B cell (primary cell): ENCODE data around the gene TEP1. TPM values are rescaled to one million over a fixed set of nuclear protein-coding genes. Genes with fewer than 3 reads are reported as not detected.

Experiments
- ATAC-seq: fragments of 200-7000 bp; cut with Tn5 transposase; one replicate; pipeline ENCODE4 v1.10.0; 2021; ENCODE audit warnings: low read depth, mild to moderate bottlenecking, moderate number of reproducible peaks, moderate library complexity
- CTCF ChIA-PET: fragments of 350-600 bp; sonication (Branson Sonifier 250); formaldehyde crosslinking; loops from one replicate; lab custom pipeline; 2021; ENCODE audit warnings: antibody characterized with exemption, inconsistent platforms; lab: Charles Lee
- POLR2A ChIA-PET: fragments of 350-600 bp; sonication (Branson Sonifier 250); formaldehyde crosslinking; loops from one replicate; lab custom pipeline; 2021; ENCODE audit warnings: antibody characterized with exemption; lab: Charles Lee
- DNase-seq: peaks from one replicate; pipeline ENCODE4 v3.0.0; 2013
- H2AFZ ChIP-seq: 2 replicates; pipeline ENCODE4 v1.6.1; 2012; ENCODE audit warnings: mild to moderate bottlenecking, low read depth, low read length; ENCODE audit not compliant: insufficient read depth, poor library complexity, severe bottlenecking
- H3K27ac ChIP-seq, 2 donors: 1 replicate in 1 of 2; 2 replicates in 1 of 2; pipeline ENCODE4 v1.5.1; 2012 to 2013; ENCODE audit warnings: low read length in 2 of 2, mild to moderate bottlenecking in 2 of 2, moderate library complexity in 1 of 2
- H3K27me3 ChIP-seq, 4 experiments: fragments of 200-600 bp in 1 of 4; sonication (generic) in 1 of 4; replicated peaks in 1 of 4; 1 replicate in 2 of 4; 2 replicates in 2 of 4; pipeline versions ENCODE4 v1.6.1 to v1.7.0; 2013 to 2016; ENCODE audit warnings: low read length in 3 of 4, mild to moderate bottlenecking in 2 of 4, mixed read lengths in 1 of 4, moderate library complexity in 1 of 4; ENCODE audit not compliant: insufficient read depth in 4 of 4, control insufficient read depth in 3 of 4; ENCODE audit errors: control extremely low read depth in 1 of 4
- H3K36me3 ChIP-seq, 2 experiments: replicated peaks in 1 of 2; 1 replicate in 1 of 2; 2 replicates in 1 of 2; pipeline versions ENCODE4 v1.6.1 to v1.7.1; 2013; ENCODE audit warnings: low read length in 1 of 2; ENCODE audit not compliant: insufficient read depth in 2 of 2, control insufficient read depth in 1 of 2; ENCODE audit errors: control extremely low read depth in 1 of 2, extremely low read depth in 1 of 2
- H3K4me1 ChIP-seq, 2 donors: fragments of 200-600 bp in 1 of 2; sonication (generic) in 1 of 2; 1 replicate in 1 of 2; 2 replicates in 1 of 2; pipeline versions ENCODE4 v1.5.1 to v1.6.1; 2013 to 2017; ENCODE audit warnings: low read length in 2 of 2; ENCODE audit not compliant: control insufficient read depth in 2 of 2, insufficient read depth in 2 of 2
- H3K4me2 ChIP-seq: replicated peaks from 2 replicates; pipeline ENCODE3; 2012; ENCODE audit warnings: mild to moderate bottlenecking, low read depth, low read length; ENCODE audit not compliant: poor library complexity, severe bottlenecking
- H3K4me3 ChIP-seq, 5 experiments: fragments of 200-600 bp in 1 of 5; sonication (generic) in 1 of 5; 1 replicate in 3 of 5; 2 replicates in 2 of 5; pipeline versions ENCODE4 v1.5.1 to v1.7.0; 2011 to 2016; ENCODE audit warnings: low read length in 4 of 5, mild to moderate bottlenecking in 4 of 5, low read depth in 2 of 5, control low read depth in 1 of 5, moderate library complexity in 1 of 5; ENCODE audit not compliant: insufficient read depth in 1 of 5; ENCODE audit errors: control extremely low read depth in 1 of 5, extremely low read depth in 1 of 5
- H3K79me2 ChIP-seq: fragments of 200-600 bp; sonication (generic); one replicate; pipeline ENCODE4 v1.6.0; 2016; ENCODE audit warnings: low read length; ENCODE audit not compliant: control insufficient read depth, insufficient read depth
- H3K9ac ChIP-seq: fragments of 200-600 bp; sonication (generic); 2 replicates; pipeline ENCODE4 v1.6.1; 2017; ENCODE audit warnings: mild to moderate bottlenecking, low read length, moderate library complexity
- H3K9me3 ChIP-seq, 3 donors: one replicate each; pipeline versions ENCODE4 v1.6.1 to v1.7.1; 2013; ENCODE audit warnings: low read length in 2 of 3; ENCODE audit not compliant: control insufficient read depth in 2 of 3, insufficient read depth in 1 of 3; ENCODE audit errors: control extremely low read depth in 1 of 3
- H4K20me1 ChIP-seq: 2 replicates; pipeline ENCODE4 v1.6.0; 2012; ENCODE audit warnings: mild to moderate bottlenecking, low read length; ENCODE audit not compliant: insufficient read depth, control insufficient read depth, poor library complexity, severe bottlenecking
- H3K27ac Mint-ChIP-seq: one replicate; pipeline ENCODE4 v1.8.0; 2021; ENCODE audit warnings: mixed read lengths
- H3K27me3 Mint-ChIP-seq: one replicate; pipeline ENCODE4 v1.8.0; 2021; ENCODE audit warnings: mixed read lengths
- H3K4me1 Mint-ChIP-seq: one replicate; pipeline ENCODE4 v1.8.0; 2021; ENCODE audit warnings: mixed read lengths
- H3K4me3 Mint-ChIP-seq: one replicate; pipeline ENCODE4 v1.8.0; 2021; ENCODE audit warnings: mixed read lengths
- H3K9me3 Mint-ChIP-seq: one replicate; pipeline ENCODE4 v1.8.0; 2022; ENCODE audit warnings: mixed read lengths; ENCODE audit not compliant: insufficient read depth
- EZH2 ChIP-seq: IDR thresholded peaks from 2 replicates; pipeline ENCODE4 v1.6.1; 2012; ENCODE audit warnings: borderline replicate concordance, low read depth, mild to moderate bottlenecking, moderate library complexity, low read length; ENCODE audit not compliant: insufficient read depth, poor library complexity, severe bottlenecking
- WGBS: methylation state at CpG from one replicate; pipeline ENCODE4 v1.1.5; 2013; ENCODE audit warnings: missing lambda C conversion rate; ENCODE audit not compliant: insufficient coverage; 5-methylcytosine and 5-hydroxymethylcytosine counted together
- intact Hi-C: fragments of 100-400 bp; cut with micrococcal nuclease; formaldehyde crosslinking; loops from one replicate; pipeline ENCODE4 v1.10.0; 2022
- polyA plus RNA-seq: library from polyadenylated mRNA; depleted of rRNA; stranded (reverse); fragments of >200 nt; gene quantifications from 2 replicates; pipeline ENCODE4 v1.2.3, GENCODE V29; 2012
- total RNA-seq, 2 donors: library from RNA; stranded (reverse); fragments of 120-200 nt in 1 of 2; gene quantifications; 1 replicate in 1 of 2; 2 replicates in 1 of 2; pipeline versions ENCODE4 v1.2.3 to v1.2.4, GENCODE V29; 2013 to 2022
- TF ChIP-seq, protein P1 (sequence below): fragments of 200-600 bp; IDR thresholded peaks from one replicate; pipeline ENCODE4 v1.8.0; 2022; ENCODE audit warnings: antibody characterized with exemption, mild to moderate bottlenecking

TEP1 gene
- total and polyA plus RNA-seq, 2 donors (not counting 1 experiment from before 2014, with no cell fraction given), result 69.9 to 123 TPM

GRCh38 chr14:20428010-20428365 lies 14.7 kb upstream of the TEP1 start:
- Histone ChIP-seq H3K27me3 (no peaks in the 10 kb centered on the region), H3K36me3 (no peaks in the 10 kb centered on the region), H3K4me2 (peak overlapping the region; percentile 71), H3K4me3 (peak overlapping the region in 4 of 5 experiments; percentile 9 to 46 (median 32)), H2AFZ (peak overlapping the region; percentile 74), H3K9me3 (peaks cover 0 to 11% (median 0%) of the 10 kb centered on the region in 3 donors), H3K79me2 (peaks cover 10% of the 10 kb centered on the region), H4K20me1 (no peaks in the 10 kb centered on the region), H3K9ac (peak overlapping the region; percentile 46), H3K27ac (peak overlapping the region; percentile 89), H3K4me1 (peaks cover 41 to 49% of the 10 kb centered on the region in 2 donors)
- no peaks in the 10 kb centered on the region for H3K9me3 Mint-ChIP-seq
- CTCF ChIA-PET, result interaction anchor here (1.0 to 3.6 kb wide), 4 partner anchors 12 to 543 kb away, joined by 3 to 24 read pairs (median 4); no protein-coding TSS in a partner anchor
- TF ChIP-seq, protein P1, sequence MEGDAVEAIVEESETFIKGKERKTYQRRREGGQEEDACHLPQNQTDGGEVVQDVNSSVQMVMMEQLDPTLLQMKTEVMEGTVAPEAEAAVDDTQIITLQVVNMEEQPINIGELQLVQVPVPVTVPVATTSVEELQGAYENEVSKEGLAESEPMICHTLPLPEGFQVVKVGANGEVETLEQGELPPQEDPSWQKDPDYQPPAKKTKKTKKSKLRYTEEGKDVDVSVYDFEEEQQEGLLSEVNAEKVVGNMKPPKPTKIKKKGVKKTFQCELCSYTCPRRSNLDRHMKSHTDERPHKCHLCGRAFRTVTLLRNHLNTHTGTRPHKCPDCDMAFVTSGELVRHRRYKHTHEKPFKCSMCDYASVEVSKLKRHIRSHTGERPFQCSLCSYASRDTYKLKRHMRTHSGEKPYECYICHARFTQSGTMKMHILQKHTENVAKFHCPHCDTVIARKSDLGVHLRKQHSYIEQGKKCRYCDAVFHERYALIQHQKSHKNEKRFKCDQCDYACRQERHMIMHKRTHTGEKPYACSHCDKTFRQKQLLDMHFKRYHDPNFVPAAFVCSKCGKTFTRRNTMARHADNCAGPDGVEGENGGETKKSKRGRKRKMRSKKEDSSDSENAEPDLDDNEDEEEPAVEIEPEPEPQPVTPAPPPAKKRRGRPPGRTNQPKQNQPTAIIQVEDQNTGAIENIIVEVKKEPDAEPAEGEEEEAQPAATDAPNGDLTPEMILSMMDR, result no peak
- no peak for TF ChIP-seq EZH2
- WGBS, result 25% methylated on average over 2 of the region's 5 CpGs
- POLR2A ChIA-PET, result no interaction called here
- peak overlapping the region; percentile 98 for H3K27ac Mint-ChIP-seq
- intact Hi-C loops, result no loop called here
- ATAC-seq, result peak; percentile 18
- peak overlapping the region; percentile 83 for H3K4me3 Mint-ChIP-seq
- no peaks in the 10 kb centered on the region for H3K27me3 Mint-ChIP-seq
- peaks cover 60% of the 10 kb centered on the region for H3K4me1 Mint-ChIP-seq
- DNase-seq, result no peak

DNA sequence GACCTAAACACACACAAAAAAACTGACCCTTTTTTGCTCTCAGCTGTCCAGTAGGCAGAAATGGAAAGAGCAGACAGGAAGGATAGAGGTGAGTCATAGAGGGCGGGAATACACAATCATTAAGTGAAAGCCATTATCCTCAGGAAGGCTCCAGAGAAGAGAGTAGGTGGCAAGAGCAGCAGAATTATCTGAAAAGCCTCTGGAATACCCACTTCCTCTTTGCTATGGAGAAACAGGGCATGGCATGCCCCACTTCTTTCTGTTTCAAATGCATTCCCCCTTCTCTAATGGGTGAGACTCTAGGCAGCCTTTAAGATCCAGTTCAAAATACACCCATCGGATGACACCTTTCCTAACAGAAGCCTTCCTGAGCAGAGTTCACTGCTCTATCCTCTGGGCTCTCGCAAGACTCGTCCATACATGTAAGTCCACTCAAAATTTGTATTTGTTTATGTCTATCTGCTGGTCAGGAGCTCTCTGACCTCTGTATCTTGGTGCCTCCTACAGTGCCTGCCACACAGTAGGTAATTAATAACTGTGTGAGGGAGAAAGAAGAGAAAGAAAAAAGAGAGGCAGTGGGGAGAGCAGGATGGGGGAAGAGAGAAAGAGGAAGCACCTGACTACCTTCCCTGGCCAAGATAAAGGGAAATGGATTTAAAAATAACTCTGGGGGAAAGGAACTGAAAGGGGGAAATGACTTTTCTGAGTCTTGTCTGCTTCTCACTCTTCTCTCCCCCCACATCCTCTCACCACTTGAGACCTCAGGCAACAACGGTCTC lies 14.1 kb upstream of the TEP1 start:
- Histone ChIP-seq H2AFZ (peak overlapping the region; percentile 74), H3K36me3 (no peaks in the 10 kb centered on the region), H3K9ac (peak overlapping the region; percentile 46), H3K27me3 (no peaks in the 10 kb centered on the region), H3K9me3 (peaks cover 0 to 11% (median 0%) of the 10 kb centered on the region in 3 donors), H3K79me2 (peaks cover 10% of the 10 kb centered on the region), H3K4me3 (peak overlapping the region; percentile 4 to 46 (median 29)), H3K4me2 (peak overlapping the region; percentile 71), H3K4me1 (peaks cover 41 to 49% of the 10 kb centered on the region in 2 donors), H4K20me1 (no peaks in the 10 kb centered on the region), H3K27ac (peak overlapping the region; percentile 89)
- H3K4me3 Mint-ChIP-seq, result peak overlapping the region; percentile 83
- H3K27me3 Mint-ChIP-seq, result no peaks in the 10 kb centered on the region
- ChIA-PET POLR2A (no interaction called here), CTCF (interaction anchor here (0.6 to 3.6 kb wide), 4 partner anchors 12 to 99 kb away, joined by 3 to 24 read pairs (median 4); no protein-coding TSS in a partner anchor)
- intact Hi-C loops, result loop anchor here (1.0 kb wide), 1 partner anchor 14 kb away; no protein-coding TSS in a partner anchor
- H3K9me3 Mint-ChIP-seq, result no peaks in the 10 kb centered on the region
- DNase-seq (peak; percentile 79), ATAC-seq (peak; percentile 76)
- peaks cover 60% of the 10 kb centered on the region for H3K4me1 Mint-ChIP-seq
- peak overlapping the region; percentile 98 for H3K27ac Mint-ChIP-seq
- TF ChIP-seq, protein P1, result no peak
- no peak for TF ChIP-seq EZH2
- 0% methylated on average over 1 of the region's 5 CpGs for WGBS
